Activated T-cell treated with anti-CD3 and anti-CD28 coated beads, Interleukin-2, amount 50 U/mL, for 24 hours (primary cell): ENCODE measurements around the gene TSPAN10.
A peak's percentile ranks its signal among the peaks of the same experiment; 100 is the strongest.
"Not testable (repeated sequence)": the region's sequence is repeated elsewhere in the genome, so short reads cannot be mapped to it uniquely, and the experiment has no call there.

Experiments used
- DNase-seq: peaks from one replicate; pipeline ENCODE4 v3.0.0-alpha.2; 2020
- H3K27ac Mint-ChIP-seq: 2 replicates; pipeline ENCODE4 v1.8.0; 2020; ENCODE audit warnings: mild to moderate bottlenecking, mixed read lengths
- H3K27me3 Mint-ChIP-seq: 2 replicates; pipeline ENCODE4 v1.8.0; 2020; ENCODE audit warnings: mixed read lengths
- H3K36me3 Mint-ChIP-seq: 2 replicates; pipeline ENCODE4 v1.8.0; 2020; ENCODE audit warnings: low read depth, mixed read lengths
- H3K4me1 Mint-ChIP-seq: 2 replicates; pipeline ENCODE4 v1.8.0; 2020; ENCODE audit warnings: low read depth, mixed read lengths
- H3K4me3 Mint-ChIP-seq: 2 replicates; pipeline ENCODE4 v1.8.0; 2020; ENCODE audit warnings: mild to moderate bottlenecking, moderate library complexity, mixed read lengths
- H3K9me3 Mint-ChIP-seq: 2 replicates; pipeline ENCODE4 v1.8.0; 2020; ENCODE audit warnings: mixed read lengths

The TSPAN10 gene

DNA sequence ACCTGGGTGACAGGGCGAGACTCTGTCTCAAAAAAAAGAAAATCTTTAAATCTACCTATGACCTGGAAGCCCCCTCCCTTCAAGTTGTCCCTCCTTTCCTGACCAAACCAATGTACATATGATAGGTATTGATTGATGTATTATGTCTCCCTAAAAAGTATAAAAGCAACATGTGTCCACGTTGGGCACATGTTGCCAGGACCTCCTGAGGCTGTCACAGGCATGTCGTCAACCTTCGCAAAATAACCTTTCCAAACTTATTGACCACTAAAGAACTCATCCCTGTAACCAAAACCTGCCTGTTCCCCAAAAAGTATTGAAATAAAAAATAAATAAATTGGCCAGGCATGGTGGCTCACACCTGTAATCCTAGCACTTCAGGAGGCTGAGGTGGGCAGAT is 25.0 kb downstream of the TSPAN10 start:
- H3K9me3 Mint-ChIP-seq = no peaks in the 10 kb centered on the region
- peaks cover 43% of the 10 kb centered on the region for H3K4me1 Mint-ChIP-seq
- no peak for DNase-seq
- no peaks in the 10 kb centered on the region for H3K27me3 Mint-ChIP-seq
- peak overlapping the region; percentile 99 for H3K27ac Mint-ChIP-seq
- no peak overlapping the region for H3K4me3 Mint-ChIP-seq
- peaks cover 27% of the 10 kb centered on the region for H3K36me3 Mint-ChIP-seq

DNA sequence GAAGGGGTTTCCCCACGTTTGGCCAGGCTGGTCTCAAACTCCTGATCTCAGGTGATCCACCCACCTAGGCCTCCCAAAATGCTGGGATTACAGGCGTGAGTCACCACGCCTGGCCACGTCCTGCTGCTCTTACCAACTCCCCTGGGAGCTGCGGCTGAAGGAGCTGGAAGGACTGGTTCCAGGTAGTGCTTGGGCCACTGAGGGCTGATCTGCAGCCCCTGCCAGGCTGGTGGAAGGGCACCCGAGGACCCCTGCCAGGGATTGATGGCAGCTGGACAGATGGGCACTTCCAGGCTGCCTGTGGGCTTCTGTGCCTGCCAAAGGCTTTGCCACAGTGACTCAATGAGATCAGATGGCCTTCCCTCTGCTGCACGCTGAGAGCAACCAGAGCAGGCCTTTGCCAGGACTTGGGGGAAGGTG is 27.1 kb downstream of the TSPAN10 start:
- Mint-ChIP-seq H3K4me1 (peaks cover 54% of the 10 kb centered on the region), H3K36me3 (peaks cover 47% of the 10 kb centered on the region), H3K27ac (peak overlapping the region; percentile 99), H3K27me3 (no peaks in the 10 kb centered on the region), H3K9me3 (no peaks in the 10 kb centered on the region), H3K4me3 (peak overlapping the region; percentile 95)
- DNase-seq = peak; percentile 43

DNA sequence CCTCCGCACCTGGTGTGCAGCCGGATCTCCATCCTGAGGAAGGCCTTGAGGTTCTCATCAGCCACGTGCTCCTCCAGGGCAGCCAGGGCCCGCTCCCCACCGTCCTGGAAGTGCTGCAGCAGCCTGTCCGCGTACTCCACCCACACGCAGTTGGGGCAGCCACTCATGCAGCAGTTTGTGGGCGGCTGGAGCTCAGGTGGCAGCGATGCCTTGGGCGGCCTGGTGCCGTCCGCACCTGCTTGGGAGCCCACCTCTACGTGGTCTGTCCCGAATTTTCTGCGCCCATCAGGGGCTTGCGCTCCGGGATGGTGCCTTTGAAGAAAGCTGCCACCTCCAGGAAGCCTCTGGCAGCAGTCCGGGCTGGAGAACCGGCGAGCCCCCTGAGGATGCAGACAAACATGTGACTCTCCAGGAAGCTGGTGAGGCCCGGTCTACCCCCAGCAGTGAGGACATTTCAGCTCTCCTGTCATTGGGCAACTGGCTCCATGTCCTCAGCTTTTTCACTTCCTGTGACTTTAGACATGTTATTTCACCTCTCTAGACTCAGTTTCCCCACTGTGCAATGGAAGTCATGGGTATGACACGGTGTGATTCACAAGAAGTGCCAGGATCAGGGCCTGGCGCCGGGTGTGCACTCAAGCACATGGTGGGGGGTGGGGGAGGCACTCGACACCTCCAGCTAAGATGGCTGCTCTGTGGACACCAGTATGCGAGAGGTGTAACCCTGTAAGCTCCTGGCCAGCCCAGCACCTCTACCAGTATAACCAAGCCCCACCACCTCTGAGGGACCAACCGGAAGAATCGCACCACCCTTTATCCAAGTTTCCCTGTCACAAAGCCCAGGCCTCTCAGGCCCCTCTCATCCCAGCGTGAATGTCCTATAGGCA is 28.5 kb downstream of the TSPAN10 start:
- peaks cover 60% of the 10 kb centered on the region for H3K4me1 Mint-ChIP-seq

DNA sequence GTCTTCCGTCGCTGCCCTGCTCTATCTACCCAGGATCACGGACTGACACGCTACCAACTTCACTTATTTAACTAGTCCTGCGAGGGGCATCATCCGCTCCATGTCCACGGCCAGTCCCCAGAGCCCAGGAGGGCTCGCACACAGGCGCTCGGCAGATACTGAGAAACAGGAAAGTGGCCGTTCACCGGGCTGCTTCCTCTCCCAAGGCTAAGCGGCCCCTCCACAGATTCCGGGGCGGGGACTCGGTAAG is 29.0 kb downstream of the TSPAN10 start:
- Mint-ChIP-seq H3K9me3 (no peaks in the 10 kb centered on the region), H3K27me3 (no peaks in the 10 kb centered on the region), H3K4me3 (peak overlapping the region; percentile 95), H3K27ac (peak overlapping the region; percentile 99), H3K4me1 (peaks cover 60% of the 10 kb centered on the region), H3K36me3 (peaks cover 67% of the 10 kb centered on the region)
- no peak for DNase-seq

More for the DNA sequence above, 28.5 kb downstream of the TSPAN10 start:
- peak; percentile 82 for DNase-seq
- H3K4me3 Mint-ChIP-seq = peak overlapping the region; percentile 95
- no peaks in the 10 kb centered on the region for H3K9me3 Mint-ChIP-seq
- H3K27me3 Mint-ChIP-seq = no peaks in the 10 kb centered on the region
- peak overlapping the region; percentile 99 for H3K27ac Mint-ChIP-seq
- peaks cover 61% of the 10 kb centered on the region for H3K36me3 Mint-ChIP-seq

DNA sequence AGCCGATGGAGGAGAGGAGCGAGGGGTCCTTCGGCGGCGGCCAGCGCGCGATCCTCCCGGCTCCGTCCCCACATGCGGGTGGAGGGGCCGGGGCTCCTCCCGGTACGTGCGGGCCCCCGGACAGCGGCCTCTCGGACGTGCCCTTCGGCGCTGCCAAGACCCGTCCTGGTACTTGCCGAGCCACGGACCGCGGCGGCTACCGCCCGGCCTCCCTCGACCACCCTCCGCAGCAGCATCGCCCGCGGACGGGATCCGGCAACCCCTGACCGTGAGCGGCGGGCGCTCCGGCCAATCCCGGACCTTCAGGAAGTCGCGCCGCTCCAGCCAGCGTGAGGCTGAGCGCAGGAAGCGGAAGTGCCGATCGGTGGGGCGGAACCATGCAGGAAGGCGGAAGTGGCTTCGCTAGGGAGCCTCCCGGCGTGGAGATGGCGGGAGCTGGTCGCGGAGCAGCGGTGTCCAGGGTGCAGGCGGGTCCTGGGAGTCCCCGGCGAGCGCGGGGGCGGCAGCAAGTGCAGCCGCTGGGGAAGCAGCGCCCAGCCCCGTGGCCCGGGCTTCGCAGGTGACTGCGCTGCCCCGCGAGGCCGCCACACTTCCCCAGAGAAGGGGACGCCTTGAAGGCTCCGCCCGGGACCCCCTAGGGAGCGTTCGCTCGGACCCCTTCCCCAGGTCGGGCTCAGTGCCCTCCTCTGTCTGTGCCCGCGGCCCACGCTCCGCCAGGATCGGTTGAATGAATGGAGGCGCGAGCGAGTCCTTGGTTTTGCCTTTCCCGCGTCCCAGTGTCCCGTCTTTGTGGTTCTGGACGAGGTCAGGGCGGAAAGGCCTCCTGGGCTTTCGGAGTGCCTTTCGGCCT is 29.6 kb downstream of the TSPAN10 start, which contains the start of the genes CCDC137 and OXLD1:
Gene CCDC137, plus strand, starts transcription at position 396 of the 850 bp plus-strand sequence. Its CDS starts 30 bp downstream, at position 426.
Gene OXLD1, minus strand, starts transcription at position 264 of the 850 bp plus-strand sequence. Its CDS starts 28 bp downstream, at position 236.
- H3K4me1 Mint-ChIP-seq = peaks cover 60% of the 10 kb centered on the region
- peaks cover 72% of the 10 kb centered on the region for H3K36me3 Mint-ChIP-seq
- H3K27me3 Mint-ChIP-seq = no peaks in the 10 kb centered on the region
- H3K4me3 Mint-ChIP-seq = peak within 1 kb of the TSS; percentile 95
- DNase-seq = peak; percentile 95
- no peaks in the 10 kb centered on the region for H3K9me3 Mint-ChIP-seq
- peak within 1 kb of the TSS; percentile 99 for H3K27ac Mint-ChIP-seq

DNA sequence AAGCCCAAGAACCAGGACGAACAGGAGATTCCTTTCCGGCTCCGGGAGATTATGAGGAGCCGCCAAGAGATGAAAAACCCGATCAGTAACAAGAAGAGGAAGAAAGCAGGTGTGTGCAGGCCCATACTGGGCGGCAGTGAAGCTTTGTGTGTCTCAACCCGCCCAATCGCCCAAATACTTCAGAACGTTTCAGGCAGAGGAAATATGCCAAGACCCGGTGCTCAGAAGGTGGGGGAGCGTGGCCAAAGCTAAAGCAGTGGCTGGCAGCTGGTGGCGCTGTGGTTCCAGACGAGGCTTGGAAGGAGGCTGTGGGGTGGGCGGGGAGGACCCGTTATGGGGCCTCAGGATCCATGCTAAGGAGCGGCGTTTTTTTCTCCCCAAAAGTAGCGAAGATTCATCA is 30.8 kb downstream of the TSPAN10 start:
- DNase-seq = no peak
- Mint-ChIP-seq H3K4me1 (peaks cover 53% of the 10 kb centered on the region), H3K9me3 (no peaks in the 10 kb centered on the region), H3K27me3 (no peaks in the 10 kb centered on the region), H3K27ac (peak overlapping the region; percentile 94), H3K36me3 (peaks cover 84% of the 10 kb centered on the region), H3K4me3 (peak overlapping the region; percentile 95)

DNA sequence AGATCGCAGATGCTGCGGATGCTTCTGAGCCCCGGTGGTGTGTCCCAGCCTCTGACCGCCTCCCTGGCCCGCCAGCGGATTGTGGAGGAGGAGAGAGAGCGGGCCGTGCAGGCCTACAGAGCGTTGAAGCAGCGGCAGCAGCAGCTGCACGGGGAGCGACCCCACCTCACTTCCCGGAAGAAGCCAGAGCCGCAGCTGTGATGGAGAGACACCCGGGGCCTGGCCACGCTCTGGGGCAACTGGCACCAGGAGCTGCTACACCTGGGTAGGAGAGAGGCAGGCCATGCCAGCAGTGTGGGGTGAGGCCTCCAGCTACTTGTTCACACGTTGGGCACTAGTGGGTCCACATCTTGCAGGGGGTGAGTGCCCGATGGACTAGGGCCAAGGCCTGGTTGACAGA is 35.5 kb downstream of the TSPAN10 start:
- no peak overlapping the region for H3K4me3 Mint-ChIP-seq
- no peak overlapping the region for H3K27ac Mint-ChIP-seq
- no peaks in the 10 kb centered on the region for H3K9me3 Mint-ChIP-seq
- peaks cover 89% of the 10 kb centered on the region for H3K36me3 Mint-ChIP-seq
- H3K27me3 Mint-ChIP-seq = no peaks in the 10 kb centered on the region
- H3K4me1 Mint-ChIP-seq = peaks cover 26% of the 10 kb centered on the region
- DNase-seq = no peak

DNA sequence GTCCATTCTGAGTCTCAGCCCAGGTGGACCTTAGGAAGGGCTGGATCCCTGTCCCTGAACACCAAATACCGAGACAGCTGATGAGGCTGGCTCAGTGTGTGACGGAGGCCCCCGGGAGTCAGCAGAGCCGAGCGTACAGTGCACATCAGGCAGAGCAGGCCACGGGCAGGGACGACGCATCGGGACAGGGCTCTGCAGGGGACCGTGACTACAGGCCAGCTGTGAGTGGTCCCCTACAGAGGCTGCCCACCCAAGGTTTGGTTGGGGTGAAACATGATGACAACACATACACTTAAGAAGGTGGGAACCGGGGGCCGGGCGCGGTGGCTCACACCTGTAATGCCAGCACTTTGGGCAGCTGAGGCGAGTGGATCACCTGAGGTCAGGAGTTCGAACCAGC is 36.0 kb downstream of the TSPAN10 start:
- H3K9me3 Mint-ChIP-seq = no peaks in the 10 kb centered on the region
- no peak overlapping the region for H3K4me3 Mint-ChIP-seq
- peaks cover 22% of the 10 kb centered on the region for H3K4me1 Mint-ChIP-seq
- peaks cover 86% of the 10 kb centered on the region for H3K36me3 Mint-ChIP-seq
- no peaks in the 10 kb centered on the region for H3K27me3 Mint-ChIP-seq
- no peak for DNase-seq
- peak overlapping the region; percentile 11 for H3K27ac Mint-ChIP-seq

DNA sequence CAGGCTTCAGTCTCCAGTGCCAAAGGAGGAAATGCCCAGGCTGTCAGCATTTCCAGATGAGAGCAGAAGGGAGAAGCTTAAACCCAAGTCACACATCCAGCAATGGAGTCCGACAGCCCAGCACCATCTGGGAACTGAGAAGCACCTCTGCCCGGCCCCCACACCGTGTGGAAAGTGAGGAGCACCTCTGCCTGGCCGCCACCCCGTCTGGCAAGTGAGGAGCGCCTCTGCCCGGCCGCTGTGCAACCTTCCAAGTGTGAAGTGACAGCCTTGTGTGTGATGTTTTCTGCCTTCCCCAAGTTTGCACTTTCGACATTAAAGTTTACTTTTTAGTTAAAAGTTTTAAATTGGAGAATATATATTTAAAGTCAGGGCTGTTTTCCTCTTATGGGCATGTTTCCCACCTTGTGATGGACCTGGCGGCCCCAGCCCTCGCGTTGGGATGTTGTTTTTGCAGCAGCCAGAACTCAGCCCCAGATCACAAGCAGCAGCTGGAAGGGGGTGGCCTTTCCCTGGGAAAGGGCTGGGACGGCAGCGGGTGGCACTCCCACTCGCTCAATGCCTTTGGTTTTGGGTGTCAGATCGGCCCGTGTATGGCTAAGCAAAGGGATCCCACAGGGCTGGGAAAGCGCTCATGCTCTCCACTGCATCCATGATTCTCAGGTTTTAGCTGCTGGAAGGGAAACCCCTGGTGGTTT is 36.7 kb downstream of the TSPAN10 start:
- DNase-seq = no peak
- H3K27ac Mint-ChIP-seq = peak overlapping the region; percentile 22
- H3K36me3 Mint-ChIP-seq = peaks cover 78% of the 10 kb centered on the region
- H3K27me3 Mint-ChIP-seq = no peaks in the 10 kb centered on the region
- no peaks in the 10 kb centered on the region for H3K9me3 Mint-ChIP-seq
- peaks cover 15% of the 10 kb centered on the region for H3K4me1 Mint-ChIP-seq
- no peak overlapping the region for H3K4me3 Mint-ChIP-seq

DNA sequence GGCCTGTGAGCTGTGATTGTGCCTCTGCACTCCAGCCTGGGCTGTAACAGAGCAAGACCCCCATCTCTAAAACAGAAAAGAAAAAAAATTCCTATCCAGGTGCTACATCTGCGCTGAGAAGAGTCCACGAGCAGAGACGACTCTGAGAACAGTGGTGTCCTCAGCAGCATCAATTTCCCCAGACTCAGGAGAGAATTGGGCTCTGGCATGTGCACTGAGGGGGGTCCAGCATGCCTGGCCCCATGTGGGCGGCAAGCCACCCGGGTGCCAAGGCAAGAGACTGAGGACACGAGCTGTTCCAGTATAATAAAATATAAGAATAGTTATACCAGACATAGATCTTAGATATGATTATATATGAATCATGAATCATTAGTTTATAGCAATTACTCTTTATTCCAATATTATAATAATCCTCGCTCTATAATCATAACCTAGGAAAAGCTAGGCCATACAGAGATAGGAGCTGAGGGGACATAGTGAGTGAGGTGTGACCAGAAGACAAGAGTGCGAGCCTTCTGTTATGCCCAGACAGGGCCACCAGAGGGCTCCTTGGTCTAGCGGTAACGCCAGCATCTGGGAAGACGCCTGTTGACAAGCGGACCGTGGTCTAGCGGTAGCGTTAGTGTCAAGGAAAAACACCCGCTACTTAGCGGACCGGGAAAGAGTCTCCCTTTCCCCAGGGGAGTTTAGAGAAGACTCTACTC is 38.7 kb downstream of the TSPAN10 start:
- not testable (repeated sequence) for H3K27ac Mint-ChIP-seq, H3K9me3 Mint-ChIP-seq, H3K4me1 Mint-ChIP-seq, H3K27me3 Mint-ChIP-seq, H3K4me3 Mint-ChIP-seq
- peak; percentile 61 for DNase-seq
- H3K36me3 Mint-ChIP-seq = peaks cover 67% of the 10 kb centered on the region

DNA sequence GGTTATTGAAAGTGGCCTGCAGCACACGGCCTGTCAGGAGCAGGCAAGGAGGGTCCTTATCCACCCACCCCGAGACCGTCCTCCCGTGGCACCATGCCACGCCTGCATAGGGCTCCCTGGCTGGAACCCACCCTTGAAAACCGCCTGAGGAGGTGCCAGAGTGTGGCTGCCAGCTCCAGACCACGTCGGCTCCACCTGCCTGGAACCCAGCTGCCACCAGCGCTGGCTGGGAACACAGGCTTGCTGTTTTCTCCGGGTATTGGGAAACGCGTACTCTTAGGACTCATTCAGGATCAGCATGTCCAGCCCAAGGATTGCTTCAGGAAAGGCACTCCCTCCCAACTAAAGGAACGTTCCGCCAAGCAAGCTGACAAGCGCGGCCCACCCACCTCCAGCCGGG is 39.9 kb downstream of the TSPAN10 start:
- H3K36me3 Mint-ChIP-seq = peaks cover 64% of the 10 kb centered on the region
- peaks cover 15% of the 10 kb centered on the region for H3K4me1 Mint-ChIP-seq
- H3K27ac Mint-ChIP-seq = no peak overlapping the region
- H3K4me3 Mint-ChIP-seq = no peak overlapping the region
- DNase-seq = no peak
- no peaks in the 10 kb centered on the region for H3K27me3 Mint-ChIP-seq
- no peaks in the 10 kb centered on the region for H3K9me3 Mint-ChIP-seq

DNA sequence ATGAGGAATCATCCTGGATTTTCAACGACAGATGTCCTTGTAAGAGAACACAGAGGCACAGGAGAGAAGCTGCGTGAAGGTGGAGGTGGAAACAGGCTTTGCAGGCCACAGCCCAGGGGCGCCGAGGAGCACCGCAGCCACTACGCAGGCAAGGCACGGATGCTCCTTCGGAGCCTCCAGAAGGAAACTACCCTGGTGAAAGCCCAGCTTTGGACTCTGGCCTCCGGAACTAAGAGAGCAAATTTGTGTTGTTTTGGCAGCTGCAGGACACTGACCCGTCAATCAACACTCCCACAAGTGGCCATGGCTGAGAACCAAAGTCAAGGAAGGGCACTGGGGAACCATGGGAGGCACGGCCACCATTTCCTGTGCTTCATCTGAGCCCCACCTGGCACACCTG is 43.2 kb downstream of the TSPAN10 start:
- peaks cover 34% of the 10 kb centered on the region for H3K4me1 Mint-ChIP-seq
- H3K27me3 Mint-ChIP-seq = no peaks in the 10 kb centered on the region
- peak overlapping the region; percentile 33 for H3K27ac Mint-ChIP-seq
- DNase-seq = no peak
- no peak overlapping the region for H3K4me3 Mint-ChIP-seq
- H3K9me3 Mint-ChIP-seq = no peaks in the 10 kb centered on the region
- H3K36me3 Mint-ChIP-seq = peaks cover 57% of the 10 kb centered on the region

DNA sequence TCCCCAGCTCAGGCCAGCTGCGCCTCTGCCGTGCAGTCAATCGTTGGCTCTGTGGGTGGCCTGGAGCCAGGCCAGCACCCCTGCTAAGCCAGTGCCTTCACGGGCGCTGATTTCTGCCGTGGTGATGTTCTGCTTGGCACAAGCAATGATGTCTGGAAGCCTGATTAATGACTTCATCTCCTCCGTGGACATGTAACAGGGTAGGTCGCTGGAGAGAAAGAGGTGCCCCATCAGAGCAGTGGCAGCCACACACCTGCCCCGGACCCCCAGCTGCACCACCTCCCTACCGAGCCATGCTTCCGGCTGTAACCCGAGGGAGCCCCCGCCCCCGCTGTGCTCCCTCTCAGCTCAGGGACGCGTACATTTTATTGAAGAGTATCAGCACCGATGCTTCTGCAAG is 44.7 kb downstream of the TSPAN10 start:
- Mint-ChIP-seq H3K9me3 (no peaks in the 10 kb centered on the region), H3K4me3 (peak overlapping the region; percentile 33), H3K27ac (peak overlapping the region; percentile 40), H3K36me3 (peaks cover 60% of the 10 kb centered on the region), H3K4me1 (peaks cover 39% of the 10 kb centered on the region), H3K27me3 (no peaks in the 10 kb centered on the region)
- no peak for DNase-seq
